IMR-90 (cell line): Measurements from ENCODE around the gene NADK. TPM values are rescaled to one million over a fixed set of nuclear protein-coding genes. Genes with fewer than 3 reads are reported as not detected.
A peak's percentile ranks its signal among the peaks of the same experiment; 100 is the strongest.

Source experiments
- ATAC-seq: fragments of 200-7000 bp; cut with Tn5 transposase; 2 replicates; pipeline ENCODE4 v1.9.1; 2020; ENCODE audit warnings: low read depth, mild to moderate bottlenecking, moderate library complexity
- BruUV-seq: library from RNA; stranded (reverse); fragments of 400-500 nt; replicated peaks from 2 replicates; lab custom pipeline; 2021; lab: Mats Ljungman, UMichigan
- CTCF ChIA-PET: fragments of 300-600 bp; formaldehyde crosslinking; extraction: SDS; loops from one replicate; lab custom pipeline; 2021; ENCODE audit warnings: antibody characterized with exemption; lab: Yijun Ruan, JAX
- POLR2A ChIA-PET: fragments of 300-600 bp; sonication (Branson Sonifier 250); formaldehyde crosslinking; loops from one replicate; lab custom pipeline; 2022; ENCODE audit warnings: antibody characterized with exemption; ENCODE audit not compliant: unreplicated experiment; lab: Charles Lee
- DNase-seq: peaks from one replicate; pipeline ENCODE4 v3.0.0; 2013
- H2AFZ ChIP-seq: replicated peaks from 2 replicates; pipeline ENCODE3; 2013; ENCODE audit warnings: low read length, mild to moderate bottlenecking; ENCODE audit not compliant: poor library complexity
- H2AK5ac ChIP-seq: 2 replicates; pipeline ENCODE4 v1.6.1; 2013; ENCODE audit warnings: low read depth, low read length, inconsistent platforms
- H2AK9ac ChIP-seq: replicated peaks from 2 replicates; pipeline ENCODE3; 2013; ENCODE audit warnings: mild to moderate bottlenecking, low read depth, low read length, moderate library complexity; ENCODE audit not compliant: poor library complexity
- H2BK120ac ChIP-seq: 2 replicates; pipeline ENCODE4 v1.6.1; 2013; ENCODE audit warnings: low read depth, low read length, inconsistent platforms
- H2BK15ac ChIP-seq: 3 replicates; pipeline ENCODE4 v1.6.1; 2013; ENCODE audit warnings: low read depth, low read length, inconsistent platforms
- H2BK20ac ChIP-seq: 2 replicates; pipeline ENCODE4 v1.6.1; 2013; ENCODE audit warnings: low read depth, mild to moderate bottlenecking, inconsistent platforms, low read length, moderate library complexity
- H2BK5ac ChIP-seq: 2 replicates; pipeline ENCODE4 v1.6.1; 2013; ENCODE audit warnings: mild to moderate bottlenecking, low read depth, low read length, inconsistent platforms; ENCODE audit not compliant: poor library complexity, severe bottlenecking
- H3K14ac ChIP-seq: replicated peaks from 2 replicates; pipeline ENCODE4 v1.6.1; 2013; ENCODE audit warnings: low read depth, low read length, inconsistent platforms
- H3K18ac ChIP-seq: 2 replicates; pipeline ENCODE4 v1.6.1; 2013; ENCODE audit warnings: low read depth, low read length, control low read depth
- H3K23ac ChIP-seq: 2 replicates; pipeline ENCODE4 v1.6.1; 2013; ENCODE audit warnings: low read depth, low read length, inconsistent platforms
- H3K27ac ChIP-seq: 2 replicates; pipeline ENCODE4 v1.5.1; 2013; ENCODE audit warnings: mild to moderate bottlenecking, control low read depth, low read length; ENCODE audit not compliant: insufficient read depth
- H3K27me3 ChIP-seq: 2 replicates; pipeline ENCODE4 v1.6.1; 2013; ENCODE audit warnings: low read length; ENCODE audit not compliant: control insufficient read depth, insufficient read depth
- H3K36me3 ChIP-seq: 2 replicates; pipeline ENCODE4 v1.6.1; 2013; ENCODE audit warnings: low read length, mixed read lengths; ENCODE audit not compliant: control insufficient read depth, insufficient read depth
- H3K4ac ChIP-seq: 2 replicates; pipeline ENCODE4 v1.6.1; 2013; ENCODE audit warnings: low read depth, low read length, inconsistent platforms
- H3K4me1 ChIP-seq: 2 replicates; pipeline ENCODE4 v1.6.1; 2013; ENCODE audit warnings: low read length, mixed read lengths; ENCODE audit not compliant: control insufficient read depth, insufficient read depth
- H3K4me2 ChIP-seq: 2 replicates; pipeline ENCODE4 v1.6.1; 2013; ENCODE audit warnings: low read depth, mild to moderate bottlenecking, control low read depth, low read length, moderate library complexity
- H3K4me3 ChIP-seq: 2 replicates; pipeline ENCODE4 v1.5.1; 2013; ENCODE audit warnings: low read depth, mild to moderate bottlenecking, control low read depth, low read length, moderate library complexity; ENCODE audit not compliant: insufficient read depth
- H3K56ac ChIP-seq: 2 replicates; pipeline ENCODE4 v1.6.1; 2013; ENCODE audit warnings: low read length, inconsistent platforms; ENCODE audit not compliant: insufficient read depth; ENCODE audit errors: extremely low read depth
- H3K79me1 ChIP-seq, 2 experiments: 2 replicates each; pipeline ENCODE4 v1.6.1; 2013; ENCODE audit warnings: low read length in 2 of 2, inconsistent platforms in 1 of 2, low read depth in 1 of 2
- H3K9ac ChIP-seq: 2 replicates; pipeline ENCODE4 v1.6.1; 2013; ENCODE audit warnings: low read depth, low read length, control low read depth
- H3K9me1 ChIP-seq: 2 replicates; pipeline ENCODE4 v1.6.1; 2013; ENCODE audit warnings: low read length, inconsistent platforms; ENCODE audit not compliant: insufficient read depth
- H3K9me3 ChIP-seq: 2 replicates; pipeline ENCODE4 v1.6.1; 2013; ENCODE audit warnings: low read length; ENCODE audit not compliant: control insufficient read depth, insufficient read depth
- H4K20me1 ChIP-seq: 2 replicates; pipeline ENCODE4 v1.6.1; 2013; ENCODE audit warnings: low read length, inconsistent platforms; ENCODE audit not compliant: insufficient read depth
- H4K5ac ChIP-seq: 2 replicates; pipeline ENCODE4 v1.6.1; 2013; ENCODE audit warnings: mild to moderate bottlenecking, low read depth, low read length, control low read depth
- H4K8ac ChIP-seq, 2 experiments: 2 replicates each; pipeline ENCODE4 v1.6.1; 2013; ENCODE audit warnings: low read depth in 2 of 2, low read length in 2 of 2, control low read depth in 1 of 2, inconsistent platforms in 1 of 2
- H4K91ac ChIP-seq: 2 replicates; pipeline ENCODE4 v1.6.1; 2013; ENCODE audit warnings: low read depth, low read length, inconsistent platforms; ENCODE audit not compliant: insufficient read depth
- BHLHE40 ChIP-seq: fragments of 150-350 bp; IDR thresholded peaks from 2 replicates; pipeline ENCODE4 v1.6.1; 2016; ENCODE audit warnings: mild to moderate bottlenecking, low read depth, low read length
- CEBPB ChIP-seq: IDR thresholded peaks from 2 replicates; pipeline ENCODE4 v1.6.1; 2012; ENCODE audit warnings: low read depth, low read length, improper control_type of control experiment
- CHD1 ChIP-seq: IDR thresholded peaks from 2 replicates; pipeline ENCODE4 v1.6.1; 2012; ENCODE audit warnings: low read depth, low read length, improper control_type of control experiment
- FOS ChIP-seq: fragments of 150-350 bp; IDR thresholded peaks from 2 replicates; pipeline ENCODE4 v1.6.1; 2016; ENCODE audit warnings: low read depth, low read length
- MAFK ChIP-seq: IDR thresholded peaks from 2 replicates; pipeline ENCODE4 v1.6.1; 2012; ENCODE audit warnings: low read depth, low read length, improper control_type of control experiment
- MAZ ChIP-seq: IDR thresholded peaks from 2 replicates; pipeline ENCODE4 v1.6.1; 2012; ENCODE audit warnings: low read depth, mild to moderate bottlenecking, low read length, improper control_type of control experiment, moderate library complexity, borderline replicate concordance
- MXI1 ChIP-seq: IDR thresholded peaks from 2 replicates; pipeline ENCODE4 v1.6.1; 2012; ENCODE audit warnings: low read depth, mild to moderate bottlenecking, low read length, moderate library complexity, borderline replicate concordance
- NFE2L2 ChIP-seq: fragments of 150-350 bp; IDR thresholded peaks from 2 replicates; pipeline ENCODE4 v1.6.1; 2016; ENCODE audit warnings: low read depth, mild to moderate bottlenecking, low read length
- POLR2A ChIP-seq: IDR thresholded peaks from 2 replicates; pipeline ENCODE4 v1.6.1; 2012; ENCODE audit warnings: mild to moderate bottlenecking, low read depth, low read length
- RAD21 ChIP-seq: IDR thresholded peaks from 2 replicates; pipeline ENCODE4 v1.6.1; 2012; ENCODE audit warnings: low read length, improper control_type of control experiment
- RCOR1 ChIP-seq: IDR thresholded peaks from 2 replicates; pipeline ENCODE4 v1.6.1; 2012; ENCODE audit warnings: mild to moderate bottlenecking, low read length, improper control_type of control experiment; ENCODE audit not compliant: insufficient replicate concordance
- RFX5 ChIP-seq: IDR thresholded peaks from 2 replicates; pipeline ENCODE4 v1.8.0; 2012; ENCODE audit warnings: low read depth, mild to moderate bottlenecking, low read length, moderate library complexity
- SMC3 ChIP-seq: fragments of 150-350 bp; IDR thresholded peaks from 2 replicates; pipeline ENCODE4 v1.6.1; 2016; ENCODE audit warnings: low read depth, mild to moderate bottlenecking, antibody characterized with exemption, low read length, moderate library complexity
- WGBS, 2 experiments: methylation state at CpG; one replicate each; pipeline versions ENCODE4 v1.1.5 to v1.1.7; 2013; ENCODE audit warnings: missing lambda C conversion rate in 2 of 2; ENCODE audit not compliant: insufficient read length in 1 of 2; ENCODE audit errors: extremely low coverage in 2 of 2; 5-methylcytosine and 5-hydroxymethylcytosine counted together
- dilution Hi-C: fragments of 300-500 bp; cut with HindIII; formaldehyde crosslinking; loops from one replicate; pipeline ENCODE4 v1.14.3; 2018; ENCODE audit warnings: low sequenced_read_pairs; ENCODE audit not compliant: unreplicated experiment
- in situ Hi-C: fragments of 300-500 bp; cut with MboI; formaldehyde crosslinking; loops from 3 replicates; pipeline ENCODE4 v1.14.3; 2019; ENCODE audit warnings: low sequenced_read_pairs, inconsistent platforms, mixed read lengths
- intact Hi-C: fragments of 100-400 bp; cut with micrococcal nuclease; formaldehyde crosslinking; loops from 2 replicates; pipeline ENCODE4 v1.10.0; 2022
- polyA plus RNA-seq, 3 experiments: library from polyadenylated mRNA; depleted of rRNA; stranded (reverse); fragments of >200 nt; gene quantifications; 2 replicates each; pipeline ENCODE4 v1.2.3, GENCODE V29; 2012; ENCODE audit warnings: low replicate concordance in 1 of 3
- total RNA-seq: library from RNA; depleted of rRNA; stranded (reverse); fragments of >200 nt; gene quantifications from 2 replicates; pipeline ENCODE4 v1.2.3, GENCODE V29; 2012
- TF ChIP-seq, protein P1 (sequence below): conservative IDR thresholded peaks from 2 replicates; pipeline ENCODE4 v1.5.1; 2012; ENCODE audit warnings: mild to moderate bottlenecking, low read depth, low read length, improper control_type of control experiment
- TF ChIP-seq, protein P2 (sequence below): fragments of 150-350 bp; IDR thresholded peaks from 2 replicates; pipeline ENCODE4 v1.6.1; 2016; ENCODE audit warnings: low read depth, mild to moderate bottlenecking, low read length, moderate library complexity, borderline replicate concordance

The NADK gene
- total and polyA plus RNA-seq, 2 of the 4 experiments (the other 2 are of a cell fraction): 12.5 to 56.1 TPM

DNA sequence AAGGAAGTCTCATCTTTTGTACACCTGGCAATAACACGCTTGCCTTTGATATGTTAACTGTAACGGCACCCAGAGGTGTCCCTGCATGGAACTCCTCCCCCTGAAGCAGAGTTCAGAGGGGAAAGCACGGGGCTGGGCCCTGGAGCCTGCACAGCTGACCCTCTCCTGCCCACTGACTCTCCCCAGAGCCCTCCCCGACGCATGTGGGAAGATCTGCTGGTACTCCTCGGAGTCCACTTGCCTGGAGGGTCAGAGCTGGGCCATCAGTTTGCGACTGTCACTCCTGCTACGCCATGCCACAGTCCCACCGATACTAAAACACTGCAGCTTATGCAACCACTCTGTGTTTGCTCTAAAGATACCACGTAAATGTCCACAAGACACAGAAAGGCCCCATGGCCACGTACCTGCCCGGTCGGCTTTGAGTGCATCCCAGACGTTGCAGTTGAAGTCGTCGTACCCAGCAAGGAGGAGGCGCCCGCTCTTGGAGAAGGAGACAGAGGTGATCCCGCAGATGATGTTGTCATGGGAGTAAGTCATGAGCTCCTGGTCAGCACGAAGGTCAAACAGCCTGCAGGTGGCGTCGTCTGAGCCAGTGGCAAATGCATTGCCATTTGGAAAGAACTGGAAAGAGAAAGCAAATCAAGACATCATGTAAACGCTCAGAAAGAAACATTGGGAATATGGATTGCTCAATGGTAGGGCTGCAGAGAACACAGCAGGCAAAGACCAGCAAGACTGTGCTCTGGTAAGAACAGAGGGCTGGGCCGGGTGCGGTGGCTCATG, 10.6 kb upstream of the NADK start:
- no peak overlapping the region for H3K23ac ChIP-seq
- no peak overlapping the region for H3K27ac ChIP-seq
- intact Hi-C loops: loop anchor here (2.0 to 5.0 kb wide), 2 partner anchors 98 to 118 kb away; no protein-coding TSS in a partner anchor
- ChIA-PET CTCF (interaction anchor here (0.7 kb wide), 1 partner anchor 120 kb away, joined by 3 read pairs; no protein-coding TSS in a partner anchor), POLR2A (no interaction called here)
- dilution Hi-C loops: no loop called here
- no peak overlapping the region for H2AFZ ChIP-seq
- no peak overlapping the region for H2AK5ac ChIP-seq
- H3K9ac ChIP-seq: no peak overlapping the region
- no peaks in the 10 kb centered on the region for H3K9me1 ChIP-seq
- ATAC-seq (peak; percentile 25; the same call in 1 of the 2 replicates), DNase-seq (peak; percentile 42)
- in situ Hi-C loops: loop anchor here (10.0 kb wide), 1 partner anchor 116 kb away; no protein-coding TSS in a partner anchor
- H2BK5ac ChIP-seq: no peak overlapping the region
- H3K18ac ChIP-seq: no peak overlapping the region
- H3K9me3 ChIP-seq: no peaks in the 10 kb centered on the region
- no peak overlapping the region for H3K4me2 ChIP-seq
- H3K4me3 ChIP-seq: no peak overlapping the region
- no peak overlapping the region for H4K5ac ChIP-seq
- H3K79me1 ChIP-seq: peaks cover 52 to 70% of the 10 kb centered on the region in 2 experiments
- no peak overlapping the region for H3K56ac ChIP-seq
- H3K4ac ChIP-seq: no peak overlapping the region
- no peak overlapping the region for H4K8ac ChIP-seq
- peaks cover 74% of the 10 kb centered on the region for H3K36me3 ChIP-seq
- no peaks in the 10 kb centered on the region for H3K4me1 ChIP-seq
- H2BK15ac ChIP-seq: no peak overlapping the region
- no peaks in the 10 kb centered on the region for H3K27me3 ChIP-seq
- 91% methylated on average over 13 of the region's 25 CpGs; no CpG with 5 or more reads in 1 of the 2 experiments for WGBS, 2 experiments
- H2AK9ac ChIP-seq: no peak overlapping the region
- no peak overlapping the region for H3K14ac ChIP-seq
- peaks cover 51% of the 10 kb centered on the region for H4K20me1 ChIP-seq
- H4K91ac ChIP-seq: no peak overlapping the region
- H2BK120ac ChIP-seq: no peak overlapping the region
- no peak overlapping the region for H2BK20ac ChIP-seq
- no TSS peak for BruUV-seq
- TF ChIP-seq NFE2L2: no peak
- no peak for TF ChIP-seq MAFK
- no peak for TF ChIP-seq POLR2A
- no peak for TF ChIP-seq RFX5
- TF ChIP-seq MXI1: no peak
- peak; percentile 39 for TF ChIP-seq CEBPB
- TF ChIP-seq RCOR1: no peak
- TF ChIP-seq MAZ: no peak
- TF ChIP-seq BHLHE40: no peak
- no peak for TF ChIP-seq CHD1
- TF ChIP-seq, protein P1, sequence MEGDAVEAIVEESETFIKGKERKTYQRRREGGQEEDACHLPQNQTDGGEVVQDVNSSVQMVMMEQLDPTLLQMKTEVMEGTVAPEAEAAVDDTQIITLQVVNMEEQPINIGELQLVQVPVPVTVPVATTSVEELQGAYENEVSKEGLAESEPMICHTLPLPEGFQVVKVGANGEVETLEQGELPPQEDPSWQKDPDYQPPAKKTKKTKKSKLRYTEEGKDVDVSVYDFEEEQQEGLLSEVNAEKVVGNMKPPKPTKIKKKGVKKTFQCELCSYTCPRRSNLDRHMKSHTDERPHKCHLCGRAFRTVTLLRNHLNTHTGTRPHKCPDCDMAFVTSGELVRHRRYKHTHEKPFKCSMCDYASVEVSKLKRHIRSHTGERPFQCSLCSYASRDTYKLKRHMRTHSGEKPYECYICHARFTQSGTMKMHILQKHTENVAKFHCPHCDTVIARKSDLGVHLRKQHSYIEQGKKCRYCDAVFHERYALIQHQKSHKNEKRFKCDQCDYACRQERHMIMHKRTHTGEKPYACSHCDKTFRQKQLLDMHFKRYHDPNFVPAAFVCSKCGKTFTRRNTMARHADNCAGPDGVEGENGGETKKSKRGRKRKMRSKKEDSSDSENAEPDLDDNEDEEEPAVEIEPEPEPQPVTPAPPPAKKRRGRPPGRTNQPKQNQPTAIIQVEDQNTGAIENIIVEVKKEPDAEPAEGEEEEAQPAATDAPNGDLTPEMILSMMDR: peak; percentile 27
- TF ChIP-seq FOS: no peak
- no peak for TF ChIP-seq RAD21
- 0 out of 2 replicates have a peak, but pooled peaks have one; percentile 15 for TF ChIP-seq SMC3
- TF ChIP-seq, protein P2, sequence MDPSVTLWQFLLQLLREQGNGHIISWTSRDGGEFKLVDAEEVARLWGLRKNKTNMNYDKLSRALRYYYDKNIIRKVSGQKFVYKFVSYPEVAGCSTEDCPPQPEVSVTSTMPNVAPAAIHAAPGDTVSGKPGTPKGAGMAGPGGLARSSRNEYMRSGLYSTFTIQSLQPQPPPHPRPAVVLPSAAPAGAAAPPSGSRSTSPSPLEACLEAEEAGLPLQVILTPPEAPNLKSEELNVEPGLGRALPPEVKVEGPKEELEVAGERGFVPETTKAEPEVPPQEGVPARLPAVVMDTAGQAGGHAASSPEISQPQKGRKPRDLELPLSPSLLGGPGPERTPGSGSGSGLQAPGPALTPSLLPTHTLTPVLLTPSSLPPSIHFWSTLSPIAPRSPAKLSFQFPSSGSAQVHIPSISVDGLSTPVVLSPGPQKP: no peak
